Esophagus muscularis mucosa (tissue), 4 donors: Measurements from ENCODE around the gene SLC35A2.

Experiments
- CTCF ChIP-seq, 3 experiments: fragments of 200-600 bp in 2 of 3; fragments of 450-650 bp in 1 of 3; sonication (generic) in 2 of 3; IDR thresholded peaks; one replicate each; pipeline ENCODE4 v1.5.1; 2017 to 2019; ENCODE audit warnings: antibody characterized with exemption in 3 of 3, mild to moderate bottlenecking in 2 of 3, moderate library complexity in 1 of 3
- EP300 ChIP-seq: sonication (generic); formaldehyde crosslinking; IDR thresholded peaks from one replicate; pipeline ENCODE4 v1.6.1; 2017; ENCODE audit warnings: antibody characterized with exemption
- POLR2A ChIP-seq: fragments of 450-650 bp; IDR thresholded peaks from one replicate; pipeline ENCODE4 v1.6.1; 2017; ENCODE audit warnings: antibody characterized with exemption, moderate library complexity, mild to moderate bottlenecking, low read depth
- POLR2AphosphoS5 ChIP-seq, 2 donors: sonication (generic); formaldehyde crosslinking; IDR thresholded peaks; one replicate each; pipeline ENCODE4 v1.6.1; 2017; ENCODE audit warnings: antibody characterized with exemption in 2 of 2

DNA sequence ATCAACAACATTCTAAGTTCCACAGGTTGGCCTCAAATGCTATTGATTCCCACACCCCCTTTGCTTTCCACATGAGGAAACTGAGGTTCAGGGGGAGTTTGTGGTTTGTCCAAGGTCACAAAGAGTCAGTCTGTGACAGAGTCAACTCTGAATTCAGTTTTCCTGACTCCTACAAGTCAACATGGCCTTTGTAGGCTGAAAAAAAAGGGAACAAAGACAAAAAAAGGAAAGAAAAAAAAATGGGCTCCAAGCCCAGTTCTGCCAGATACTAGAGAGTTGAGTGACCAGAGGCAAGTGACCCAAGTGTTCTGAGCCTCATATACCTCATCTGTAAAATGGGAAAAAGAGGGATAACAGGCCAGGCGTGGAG lies 23.8 kb upstream of the SLC35A2 start:
- TF ChIP-seq POLR2A (no peak), CTCF (IDR thresholded peaks at IDR 0.05) (no peak), EP300 (no peak), POLR2AphosphoS5 (IDR thresholded peaks at IDR 0.05) (no peak)
